ENCODE measurements around the gene PIM3.

Gene PIM3

DNA sequence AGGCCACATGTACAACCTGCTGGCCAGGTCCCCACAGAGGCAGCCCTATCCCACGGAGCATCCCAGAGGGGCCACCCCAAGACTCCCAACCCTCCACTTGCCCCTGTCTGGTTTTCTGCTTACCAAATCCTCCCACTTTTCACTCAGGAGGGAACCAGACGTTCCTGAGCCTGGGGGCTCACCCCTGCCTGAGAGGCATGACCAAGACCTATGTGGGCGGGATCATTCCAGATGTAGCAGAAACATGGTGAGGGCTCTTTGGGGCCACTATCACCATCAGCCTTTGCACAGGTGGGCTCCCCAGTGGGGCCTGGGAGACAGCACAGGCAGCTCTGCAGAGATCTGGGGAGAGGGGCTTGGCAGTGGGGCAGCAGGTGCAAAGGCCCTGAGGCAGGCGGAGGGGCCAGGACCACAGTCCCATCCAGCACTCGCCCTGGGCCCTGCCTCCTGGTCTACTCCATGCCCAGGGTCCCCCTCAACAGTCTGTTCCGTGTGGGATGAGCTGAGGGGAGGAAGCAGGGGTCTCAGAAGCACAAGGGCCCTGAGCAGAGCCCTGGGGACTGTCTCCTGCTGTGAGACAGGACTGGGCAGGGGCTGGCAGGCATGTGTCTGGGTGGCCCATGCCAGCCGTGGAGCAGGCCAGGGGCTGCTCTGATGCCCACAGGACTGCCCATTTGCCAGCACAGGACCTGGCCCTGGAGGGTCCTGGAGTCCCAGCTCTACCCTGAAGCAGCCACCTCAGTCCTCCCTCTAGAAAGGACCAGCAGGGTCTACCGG is 9.4 kb downstream of the PIM3 start:
- Histone ChIP-seq H3K36me3 (peaks cover 9% of the 10 kb centered on the region), H3K4me3 (ENCODE audit: low read depth in 1 of 2, low read length in 1 of 2) (no peak overlapping the region), H3K4me1 (ENCODE audit: control insufficient read depth in 1 of 2, insufficient read depth in 1 of 2, low read depth in 1 of 2, low read length in 1 of 2) (peaks cover 47 to 58% of the 10 kb centered on the region in 2 experiments), H3K9me3 (no peaks in the 10 kb centered on the region), H3K27me3 (peaks cover 45% of the 10 kb centered on the region), H3K27ac (no peak overlapping the region)
- TF ChIP-seq, protein P1, sequence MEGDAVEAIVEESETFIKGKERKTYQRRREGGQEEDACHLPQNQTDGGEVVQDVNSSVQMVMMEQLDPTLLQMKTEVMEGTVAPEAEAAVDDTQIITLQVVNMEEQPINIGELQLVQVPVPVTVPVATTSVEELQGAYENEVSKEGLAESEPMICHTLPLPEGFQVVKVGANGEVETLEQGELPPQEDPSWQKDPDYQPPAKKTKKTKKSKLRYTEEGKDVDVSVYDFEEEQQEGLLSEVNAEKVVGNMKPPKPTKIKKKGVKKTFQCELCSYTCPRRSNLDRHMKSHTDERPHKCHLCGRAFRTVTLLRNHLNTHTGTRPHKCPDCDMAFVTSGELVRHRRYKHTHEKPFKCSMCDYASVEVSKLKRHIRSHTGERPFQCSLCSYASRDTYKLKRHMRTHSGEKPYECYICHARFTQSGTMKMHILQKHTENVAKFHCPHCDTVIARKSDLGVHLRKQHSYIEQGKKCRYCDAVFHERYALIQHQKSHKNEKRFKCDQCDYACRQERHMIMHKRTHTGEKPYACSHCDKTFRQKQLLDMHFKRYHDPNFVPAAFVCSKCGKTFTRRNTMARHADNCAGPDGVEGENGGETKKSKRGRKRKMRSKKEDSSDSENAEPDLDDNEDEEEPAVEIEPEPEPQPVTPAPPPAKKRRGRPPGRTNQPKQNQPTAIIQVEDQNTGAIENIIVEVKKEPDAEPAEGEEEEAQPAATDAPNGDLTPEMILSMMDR (IDR thresholded peaks at IDR 0.05): no peak

GRCh38 chr22:49970528-49971231 is 10.1 kb downstream of the PIM3 start:
- Histone ChIP-seq H3K27ac (peak overlapping the region; percentile 36), H3K4me1 (ENCODE audit: control insufficient read depth in 1 of 2, insufficient read depth in 1 of 2, low read depth in 1 of 2, low read length in 1 of 2) (peaks cover 41 to 50% of the 10 kb centered on the region in 2 experiments), H3K36me3 (peaks cover 1% of the 10 kb centered on the region), H3K4me3 (ENCODE audit: low read depth in 1 of 2, low read length in 1 of 2) (peak overlapping the region; percentile 59 to 61), H3K9me3 (no peaks in the 10 kb centered on the region), H3K27me3 (peaks cover 50% of the 10 kb centered on the region)
- TF ChIP-seq, protein P1 (IDR thresholded peaks at IDR 0.05): no peak

- Histone ChIP-seq H3K27ac (peak overlapping the region; percentile 36), H3K27me3 (peaks cover 58% of the 10 kb centered on the region), H3K4me1 (ENCODE audit: control insufficient read depth in 1 of 2, insufficient read depth in 1 of 2, low read depth in 1 of 2, low read length in 1 of 2) (peaks cover 33 to 42% of the 10 kb centered on the region in 2 experiments), H3K9me3 (no peaks in the 10 kb centered on the region), H3K36me3 (no peaks in the 10 kb centered on the region), H3K4me3 (ENCODE audit: low read depth in 1 of 2, low read length in 1 of 2) (peak overlapping the region; percentile 59 to 61)
- TF ChIP-seq, protein P1 (IDR thresholded peaks at IDR 0.05): no peak
Measured at GRCh38 chr22:49971232-49972162, 10.9 kb downstream of the PIM3 start.

DNA sequence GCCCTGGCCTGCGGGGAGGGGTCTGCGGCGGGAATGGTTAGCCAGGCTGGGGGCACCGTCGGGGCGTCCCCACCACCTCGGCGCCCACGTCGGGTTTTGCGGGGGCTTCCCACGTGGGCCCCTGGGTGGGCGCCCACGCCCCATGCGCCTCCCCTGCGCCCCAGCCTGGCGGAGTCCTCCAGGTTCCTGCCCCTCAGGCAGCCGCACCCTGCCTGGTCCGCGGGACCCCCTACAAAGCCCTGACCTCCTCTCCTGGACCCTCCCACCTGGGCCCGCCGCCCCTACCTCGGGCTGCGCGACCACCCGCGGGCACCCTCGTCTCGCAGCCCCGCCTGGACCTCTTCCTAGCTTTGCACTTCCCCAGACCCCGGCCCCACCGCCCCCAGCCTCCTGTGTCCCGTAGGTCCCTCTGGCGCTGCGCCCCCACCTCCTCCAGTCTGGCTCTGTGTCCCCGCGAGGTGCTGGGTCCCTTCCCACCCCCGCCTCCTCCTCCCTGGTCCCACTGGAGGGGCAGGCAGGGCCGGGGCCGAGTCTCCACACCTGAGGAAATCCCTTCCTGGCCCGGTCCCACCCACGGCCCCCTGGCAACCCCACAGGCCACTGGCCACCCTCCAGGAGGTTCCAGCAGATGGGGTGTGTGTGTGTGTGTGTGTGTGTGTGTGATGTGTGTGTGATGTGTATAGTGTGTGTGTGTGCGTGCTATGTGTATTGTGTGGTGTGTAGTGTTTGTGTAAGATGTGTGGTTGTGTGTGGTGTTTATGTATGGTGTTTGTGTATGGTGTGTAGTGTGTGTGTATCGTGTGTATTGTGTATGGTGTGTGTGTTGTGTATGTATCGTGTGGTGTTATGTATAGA is 11.8 kb downstream of the PIM3 start:
- H3K9me3 ChIP-seq: no peaks in the 10 kb centered on the region
- H3K4me3 ChIP-seq (ENCODE audit: low read depth in 1 of 2, low read length in 1 of 2): peak overlapping the region in 1 of 2 experiments; percentile 61
- TF ChIP-seq, protein P1 (IDR thresholded peaks at IDR 0.05): no peak
- H3K27me3 ChIP-seq: peaks cover 62% of the 10 kb centered on the region
- H3K4me1 ChIP-seq (ENCODE audit: control insufficient read depth in 1 of 2, insufficient read depth in 1 of 2, low read depth in 1 of 2, low read length in 1 of 2): peaks cover 24 to 33% of the 10 kb centered on the region in 2 experiments
- no peak overlapping the region for H3K27ac ChIP-seq
- no peaks in the 10 kb centered on the region for H3K36me3 ChIP-seq

All from neutrophil (primary cell).